Skeletal muscle satellite cell (primary cell): Measurements from ENCODE around the gene RAB34. TPM values are rescaled to one million over a fixed set of nuclear protein-coding genes. Genes with fewer than 3 reads are reported as not detected.

Source experiments
- H3K27me3 ChIP-seq: 2 replicates; pipeline ENCODE4 v1.7.0; 2013; ENCODE audit warnings: low read length; ENCODE audit not compliant: control insufficient read depth, insufficient read depth
- H3K36me3 ChIP-seq: 2 replicates; pipeline ENCODE4 v1.7.0; 2013; ENCODE audit warnings: mild to moderate bottlenecking, control low read depth, low read length; ENCODE audit not compliant: insufficient read depth
- H3K4me1 ChIP-seq: 2 replicates; pipeline ENCODE4 v1.7.0; 2013; ENCODE audit warnings: low read length; ENCODE audit not compliant: control insufficient read depth, insufficient read depth
- H3K4me2 ChIP-seq: 2 replicates; pipeline ENCODE4 v1.7.0; 2013; ENCODE audit warnings: mild to moderate bottlenecking, low read length
- H3K4me3 ChIP-seq: 2 replicates; pipeline ENCODE4 v1.7.0; 2013; ENCODE audit warnings: low read length
- H3K9ac ChIP-seq: 2 replicates; pipeline ENCODE4 v1.7.0; 2013; ENCODE audit warnings: mild to moderate bottlenecking, low read depth, low read length, moderate library complexity
- H3K9me3 ChIP-seq: replicated peaks from 2 replicates; pipeline ENCODE4 v1.7.0; 2013; ENCODE audit warnings: mild to moderate bottlenecking, control low read depth, low read length
- total RNA-seq: library from RNA; depleted of rRNA; stranded (reverse); fragments of >200 nt; gene quantifications from 2 replicates; pipeline ENCODE4 v1.2.3, GENCODE V29; 2012; rRNA removed

The RAB34 gene
- total RNA-seq = 158 and 177 TPM in 2 replicates

- H3K27me3 ChIP-seq = no peaks in the 10 kb centered on the region
- peak within 1 kb of the TSS; percentile 91 for H3K4me2 ChIP-seq
- H3K4me1 ChIP-seq = peaks cover 45% of the 10 kb centered on the region
- peak within 1 kb of the TSS; percentile 97 for H3K9ac ChIP-seq
- H3K4me3 ChIP-seq = peak within 1 kb of the TSS; percentile 84
- H3K9me3 ChIP-seq = no peaks in the 10 kb centered on the region
- H3K36me3 ChIP-seq = peaks cover 51% of the 10 kb centered on the region
These were observed at the start of gene RAB34 for GRCh38 chr17:28717578-28718332. RAB34 (minus strand) TSS chr17:28717868; CDS start chr17:28717266, 602 bp downstream.

GRCh38 chr17:28765038-28765437 is 47.4 kb upstream of the RAB34 start:
- H3K9me3 ChIP-seq = no peaks in the 10 kb centered on the region
- no peaks in the 10 kb centered on the region for H3K27me3 ChIP-seq
- peaks cover 34% of the 10 kb centered on the region for H3K36me3 ChIP-seq
- H3K4me3 ChIP-seq = no peak overlapping the region
- peaks cover 10% of the 10 kb centered on the region for H3K4me1 ChIP-seq
- H3K9ac ChIP-seq = no peak overlapping the region
- H3K4me2 ChIP-seq = no peak overlapping the region

- peaks cover 10% of the 10 kb centered on the region for H3K4me1 ChIP-seq
- peaks cover 43% of the 10 kb centered on the region for H3K36me3 ChIP-seq
- no peaks in the 10 kb centered on the region for H3K9me3 ChIP-seq
- H3K4me3 ChIP-seq = no peak overlapping the region
- H3K9ac ChIP-seq = no peak overlapping the region
- no peak overlapping the region for H3K4me2 ChIP-seq
- H3K27me3 ChIP-seq = no peaks in the 10 kb centered on the region
These were observed 46.2 kb upstream of the RAB34 start for GRCh38 chr17:28763804-28764266.

GRCh38 chr17:28763137-28763799 is 45.6 kb upstream of the RAB34 start:
- H3K4me3 ChIP-seq = no peak overlapping the region
- no peak overlapping the region for H3K9ac ChIP-seq
- peaks cover 10% of the 10 kb centered on the region for H3K4me1 ChIP-seq
- H3K9me3 ChIP-seq = no peaks in the 10 kb centered on the region
- H3K36me3 ChIP-seq = peaks cover 49% of the 10 kb centered on the region
- no peaks in the 10 kb centered on the region for H3K27me3 ChIP-seq
- no peak overlapping the region for H3K4me2 ChIP-seq

GRCh38 chr17:28760601-28761562 is 43.2 kb upstream of the RAB34 start:
- H3K36me3 ChIP-seq = peaks cover 60% of the 10 kb centered on the region
- H3K9ac ChIP-seq = no peak overlapping the region
- H3K4me2 ChIP-seq = no peak overlapping the region
- no peaks in the 10 kb centered on the region for H3K27me3 ChIP-seq
- H3K4me1 ChIP-seq = peaks cover 14% of the 10 kb centered on the region
- H3K9me3 ChIP-seq = no peaks in the 10 kb centered on the region
- H3K4me3 ChIP-seq = no peak overlapping the region

GRCh38 chr17:28759256-28759865 is 41.7 kb upstream of the RAB34 start:
- Histone ChIP-seq H3K9ac (no peak overlapping the region), H3K9me3 (no peaks in the 10 kb centered on the region), H3K4me2 (no peak overlapping the region), H3K4me1 (peaks cover 20% of the 10 kb centered on the region), H3K27me3 (no peaks in the 10 kb centered on the region), H3K36me3 (peaks cover 57% of the 10 kb centered on the region), H3K4me3 (no peak overlapping the region)

GRCh38 chr17:28758411-28759121 is 40.9 kb upstream of the RAB34 start:
- Histone ChIP-seq H3K9ac (no peak overlapping the region), H3K4me1 (peaks cover 20% of the 10 kb centered on the region), H3K9me3 (no peaks in the 10 kb centered on the region), H3K4me2 (no peak overlapping the region), H3K4me3 (no peak overlapping the region), H3K36me3 (peaks cover 57% of the 10 kb centered on the region), H3K27me3 (no peaks in the 10 kb centered on the region)

GRCh38 chr17:28756049-28756804 is 38.6 kb upstream of the RAB34 start:
- Histone ChIP-seq H3K4me2 (no peak overlapping the region), H3K9ac (no peak overlapping the region), H3K4me1 (peaks cover 14% of the 10 kb centered on the region), H3K27me3 (no peaks in the 10 kb centered on the region), H3K9me3 (no peaks in the 10 kb centered on the region), H3K36me3 (peaks cover 63% of the 10 kb centered on the region), H3K4me3 (no peak overlapping the region)

GRCh38 chr17:28755486-28755885 is 37.8 kb upstream of the RAB34 start:
- Histone ChIP-seq H3K9ac (no peak overlapping the region), H3K4me1 (peaks cover 10% of the 10 kb centered on the region), H3K9me3 (no peaks in the 10 kb centered on the region), H3K4me2 (no peak overlapping the region), H3K36me3 (peaks cover 65% of the 10 kb centered on the region), H3K4me3 (no peak overlapping the region), H3K27me3 (no peaks in the 10 kb centered on the region)
